Esophagus muscularis mucosa (tissue), 4 donors: Measurements from ENCODE around the gene SPIRE2. TPM values are rescaled to one million over a fixed set of nuclear protein-coding genes. Genes with fewer than 3 reads are reported as not detected.

Experiments
- DNase-seq: peaks from one replicate; pipeline ENCODE4 v3.0.0-alpha.2; 2017; ENCODE audit errors: extremely low spot score
- H3K27ac ChIP-seq, 4 donors: fragments of 200-600 bp; sonication (generic); replicated peaks in 1 of 4; 1 replicate in 3 of 4; 2 replicates in 1 of 4; pipeline ENCODE4 v1.5.1; 2016 to 2019; ENCODE audit warnings: mild to moderate bottlenecking in 1 of 4
- H3K27me3 ChIP-seq, 4 donors: fragments of 200-600 bp; sonication (generic); one replicate each; pipeline versions ENCODE4 v1.5.1 to v1.6.0; 2016 to 2019
- H3K36me3 ChIP-seq, 4 donors: fragments of 200-600 bp; sonication (generic); one replicate each; pipeline ENCODE4 v1.5.1; 2016 to 2019
- H3K4me1 ChIP-seq, 4 donors: fragments of 200-600 bp; sonication (generic); one replicate each; pipeline ENCODE4 v1.5.1; 2016 to 2019
- H3K4me3 ChIP-seq, 4 donors: fragments of 200-600 bp; sonication (generic); 1 replicate in 2 of 4; 2 replicates in 2 of 4; pipeline ENCODE4 v1.5.1; 2016 to 2019; ENCODE audit warnings: mild to moderate bottlenecking in 4 of 4, moderate library complexity in 1 of 4
- H3K9me3 ChIP-seq, 4 donors: fragments of 200-600 bp; sonication (generic); 1 replicate in 3 of 4; 2 replicates in 1 of 4; pipeline ENCODE4 v1.5.1; 2016 to 2019
- EP300 ChIP-seq: sonication (generic); formaldehyde crosslinking; IDR thresholded peaks from one replicate; pipeline ENCODE4 v1.6.1; 2017; ENCODE audit warnings: antibody characterized with exemption
- POLR2A ChIP-seq: fragments of 450-650 bp; IDR thresholded peaks from one replicate; pipeline ENCODE4 v1.6.1; 2017; ENCODE audit warnings: antibody characterized with exemption, moderate library complexity, mild to moderate bottlenecking, low read depth
- POLR2AphosphoS5 ChIP-seq, 2 donors: sonication (generic); formaldehyde crosslinking; IDR thresholded peaks; one replicate each; pipeline ENCODE4 v1.6.1; 2017; ENCODE audit warnings: antibody characterized with exemption in 2 of 2
- WGBS: methylation state at CpG from one replicate; pipeline ENCODE4 v1.1.5; 2018; 5-methylcytosine and 5-hydroxymethylcytosine counted together
- intact Hi-C: fragments of 100-400 bp; cut with DNase I; formaldehyde crosslinking; loops from one replicate; pipeline ENCODE4 v1.15.1; 2023
- total RNA-seq, 4 donors: library from RNA; depleted of rRNA; stranded (reverse); fragments of >200 nt; gene quantifications; one replicate each; pipeline versions ENCODE4 v1.1.0 to v1.2.1, GENCODE V29; 2016
- TF ChIP-seq, protein P1 (sequence below), 3 experiments: fragments of 200-600 bp in 2 of 3; fragments of 450-650 bp in 1 of 3; sonication (generic) in 2 of 3; IDR thresholded peaks; one replicate each; pipeline ENCODE4 v1.5.1; 2017 to 2019; ENCODE audit warnings: antibody characterized with exemption in 3 of 3, mild to moderate bottlenecking in 2 of 3, moderate library complexity in 1 of 3

Gene SPIRE2
- total RNA-seq, 4 donors from 2014 or later: 1.8 to 7.2 (median 4.2) TPM

DNA sequence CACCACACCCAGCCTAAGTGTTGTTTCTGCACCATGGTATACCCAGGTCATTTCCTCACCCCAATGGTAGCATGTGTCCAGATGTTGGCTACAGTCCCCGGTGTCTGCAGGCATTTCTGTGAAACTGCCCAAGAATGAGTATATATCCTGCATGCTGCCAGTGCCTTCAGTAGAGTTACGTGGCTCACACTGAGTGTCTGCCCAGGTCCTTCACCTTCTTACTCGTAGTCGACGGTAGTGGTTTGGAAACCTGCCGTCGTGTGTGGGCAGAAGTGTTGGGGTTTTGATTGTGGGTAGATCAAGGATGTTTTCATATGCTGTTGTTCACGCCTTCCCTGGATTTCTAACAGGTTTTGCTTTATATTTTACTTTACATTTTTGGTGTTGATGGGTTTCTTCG is 61.9 kb downstream of the SPIRE2 start:
- Histone ChIP-seq H3K27me3 (no peaks in the 10 kb centered on the region), H3K4me1 (peaks cover 0 to under 1% (median 0%) of the 10 kb centered on the region in 4 donors), H3K36me3 (peaks cover 82 to 100% (median 100%) of the 10 kb centered on the region in 4 donors), H3K27ac (no peak overlapping the region), H3K4me3 (no peak overlapping the region), H3K9me3 (no peaks in the 10 kb centered on the region)
- WGBS: 84% methylated on average over 9 of the region's 9 CpGs
- TF ChIP-seq EP300 (no peak), POLR2A (no peak), POLR2AphosphoS5 (IDR thresholded peaks at IDR 0.05) (no peak)
- TF ChIP-seq, protein P1, sequence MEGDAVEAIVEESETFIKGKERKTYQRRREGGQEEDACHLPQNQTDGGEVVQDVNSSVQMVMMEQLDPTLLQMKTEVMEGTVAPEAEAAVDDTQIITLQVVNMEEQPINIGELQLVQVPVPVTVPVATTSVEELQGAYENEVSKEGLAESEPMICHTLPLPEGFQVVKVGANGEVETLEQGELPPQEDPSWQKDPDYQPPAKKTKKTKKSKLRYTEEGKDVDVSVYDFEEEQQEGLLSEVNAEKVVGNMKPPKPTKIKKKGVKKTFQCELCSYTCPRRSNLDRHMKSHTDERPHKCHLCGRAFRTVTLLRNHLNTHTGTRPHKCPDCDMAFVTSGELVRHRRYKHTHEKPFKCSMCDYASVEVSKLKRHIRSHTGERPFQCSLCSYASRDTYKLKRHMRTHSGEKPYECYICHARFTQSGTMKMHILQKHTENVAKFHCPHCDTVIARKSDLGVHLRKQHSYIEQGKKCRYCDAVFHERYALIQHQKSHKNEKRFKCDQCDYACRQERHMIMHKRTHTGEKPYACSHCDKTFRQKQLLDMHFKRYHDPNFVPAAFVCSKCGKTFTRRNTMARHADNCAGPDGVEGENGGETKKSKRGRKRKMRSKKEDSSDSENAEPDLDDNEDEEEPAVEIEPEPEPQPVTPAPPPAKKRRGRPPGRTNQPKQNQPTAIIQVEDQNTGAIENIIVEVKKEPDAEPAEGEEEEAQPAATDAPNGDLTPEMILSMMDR (IDR thresholded peaks at IDR 0.05): no peak
- DNase-seq: no peak
- intact Hi-C loops: no loop called here

DNA sequence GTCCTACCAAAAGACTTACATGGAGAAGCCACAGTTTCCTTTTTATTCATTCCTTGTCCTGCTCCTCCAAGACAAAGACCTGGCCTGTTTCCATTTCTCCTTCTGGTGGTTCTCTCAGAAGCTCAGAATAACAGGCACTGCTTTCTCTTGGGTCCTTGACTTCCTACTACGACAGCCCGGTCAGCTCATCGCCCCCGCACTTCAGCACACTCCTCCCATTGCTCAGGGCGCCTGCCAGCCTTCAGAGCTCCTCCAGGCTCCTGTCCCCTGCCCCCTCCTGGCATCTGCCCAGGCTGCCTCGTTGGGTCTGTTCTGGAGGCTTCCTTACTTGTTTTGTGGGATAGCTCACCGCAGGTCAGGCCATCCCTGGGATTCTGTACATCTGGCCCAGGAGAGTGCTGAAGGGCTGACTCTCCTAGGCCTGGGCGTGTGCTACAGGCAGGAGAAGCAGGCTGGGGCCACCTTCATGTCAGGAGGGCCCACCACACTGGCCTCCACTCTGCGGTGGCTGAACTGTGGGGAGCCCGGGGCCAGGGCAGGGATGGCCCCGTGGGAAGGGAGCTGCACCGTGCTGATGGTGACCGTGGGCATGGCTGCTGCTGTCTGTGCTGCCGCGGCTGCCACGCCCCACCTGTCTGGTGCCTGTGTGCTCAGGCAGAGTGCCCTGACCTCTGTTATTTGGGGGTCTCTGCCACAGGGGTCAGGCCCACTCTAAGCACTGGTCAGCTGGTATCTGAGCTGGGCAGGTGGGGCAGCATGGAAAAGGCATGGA is 62.8 kb downstream of the SPIRE2 start:
- intact Hi-C loops: no loop called here
- DNase-seq: no peak
- no peak overlapping the region for H3K27ac ChIP-seq
- TF ChIP-seq, protein P1 (IDR thresholded peaks at IDR 0.05): no peak
- 79% methylated on average over 8 of the region's 16 CpGs for WGBS
- H3K27me3 ChIP-seq: no peaks in the 10 kb centered on the region
- H3K36me3 ChIP-seq: peaks cover 85 to 100% (median 100%) of the 10 kb centered on the region in 4 donors
- no peaks in the 10 kb centered on the region for H3K9me3 ChIP-seq
- H3K4me1 ChIP-seq: no peaks in the 10 kb centered on the region
- H3K4me3 ChIP-seq: no peak overlapping the region

DNA sequence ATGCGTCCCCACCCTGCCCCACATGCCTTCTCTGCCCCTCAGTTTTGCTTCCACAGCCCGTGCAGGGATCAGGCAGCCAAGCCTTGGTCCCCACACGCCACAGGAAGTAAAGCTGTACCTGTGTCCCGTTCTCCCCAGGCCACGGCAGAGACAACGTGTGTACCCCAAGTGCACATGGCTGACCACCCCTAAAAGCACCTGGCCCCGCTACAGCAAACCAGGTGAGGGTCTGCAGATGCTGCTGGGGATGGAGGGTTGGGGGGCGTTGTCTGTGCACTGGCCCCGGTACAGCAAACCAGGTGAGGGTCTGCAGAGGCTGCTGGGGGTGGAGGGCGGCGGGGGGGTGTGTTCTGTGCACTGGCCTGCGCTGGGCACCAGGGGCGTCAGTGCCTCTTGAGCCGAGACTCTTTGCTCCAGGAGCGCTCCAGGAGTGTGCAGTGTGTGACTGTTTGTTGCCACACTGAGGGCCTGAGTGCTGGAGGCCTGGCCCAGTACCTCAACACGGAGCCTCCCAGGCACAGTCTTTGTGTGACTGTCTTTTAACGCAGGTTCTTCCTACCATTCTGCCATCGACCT is 63.9 kb downstream of the SPIRE2 start:
- no peak overlapping the region for H3K27ac ChIP-seq
- WGBS: 91% methylated on average over 12 of the region's 18 CpGs
- H3K9me3 ChIP-seq: no peaks in the 10 kb centered on the region

DNA sequence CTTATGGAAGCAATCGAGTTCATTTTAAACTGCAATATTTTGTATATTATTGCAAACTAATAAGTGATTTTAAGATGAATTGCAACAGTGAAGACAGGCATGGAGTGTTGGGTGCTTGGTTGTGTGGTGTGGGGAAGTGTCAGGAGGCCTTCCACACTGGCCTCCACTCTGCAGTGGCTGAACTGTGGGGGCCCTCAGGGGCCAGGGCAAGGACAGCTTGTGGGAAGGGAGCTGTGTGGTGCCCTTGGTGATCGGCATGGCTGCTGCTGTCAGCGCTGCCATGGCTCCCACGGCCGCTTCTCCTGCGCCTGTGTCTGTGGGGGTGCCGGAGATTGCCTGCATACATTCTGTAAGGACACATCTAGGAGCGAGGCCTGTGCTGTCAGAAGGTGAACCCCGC is 64.4 kb downstream of the SPIRE2 start:
- peaks cover 84 to 100% (median 100%) of the 10 kb centered on the region in 4 donors for H3K36me3 ChIP-seq

More for the DNA sequence above, 63.9 kb downstream of the SPIRE2 start:
- Histone ChIP-seq H3K4me3 (no peak overlapping the region), H3K4me1 (no peaks in the 10 kb centered on the region), H3K36me3 (peaks cover 88 to 100% (median 100%) of the 10 kb centered on the region in 4 donors), H3K27me3 (no peaks in the 10 kb centered on the region)
- no peak for DNase-seq
- TF ChIP-seq EP300 (no peak), POLR2A (no peak), POLR2AphosphoS5 (IDR thresholded peaks at IDR 0.05) (no peak)
- TF ChIP-seq, protein P1 (IDR thresholded peaks at IDR 0.05): no peak
- intact Hi-C loops: no loop called here

More for the DNA sequence above, 64.4 kb downstream of the SPIRE2 start:
- no peaks in the 10 kb centered on the region for H3K4me1 ChIP-seq
- H3K9me3 ChIP-seq: no peaks in the 10 kb centered on the region
- H3K27me3 ChIP-seq: no peaks in the 10 kb centered on the region
- WGBS: 96% methylated on average over 5 of the region's 9 CpGs
- TF ChIP-seq EP300 (no peak), POLR2AphosphoS5 (IDR thresholded peaks at IDR 0.05) (no peak), POLR2A (no peak)
- TF ChIP-seq, protein P1 (IDR thresholded peaks at IDR 0.05): no peak
- no peak overlapping the region for H3K4me3 ChIP-seq
- DNase-seq: no peak
- intact Hi-C loops: no loop called here
- no peak overlapping the region for H3K27ac ChIP-seq
